HepG2 (cell line): ENCODE measurements around the gene MBD3. TPM values are rescaled to one million over a fixed set of nuclear protein-coding genes. Genes with fewer than 3 reads are reported as not detected.

Experiments used
- ATF3 ChIP-seq: sonication (generic); formaldehyde crosslinking; IDR thresholded peaks from 2 replicates; pipeline ENCODE4 v1.4.0; 2020; ENCODE audit warnings: missing genetic modification reagents
- ATF6 ChIP-seq: sonication (generic); formaldehyde crosslinking; conservative IDR thresholded peaks from 2 replicates; pipeline ENCODE4 v1.4.0; 2020; ENCODE audit warnings: missing genetic modification reagents
- ATF7-NPFF ChIP-seq: sonication (generic); formaldehyde crosslinking; IDR thresholded peaks from 2 replicates; pipeline ENCODE4 v1.8.1; 2023; ENCODE audit warnings: mild to moderate bottlenecking, low read depth, missing genetic modification reagents, moderate library complexity
- CEBPB ChIP-seq: IDR thresholded peaks from 2 replicates; pipeline ENCODE4 v1.6.1; 2011; ENCODE audit warnings: low read depth, low read length, improper control_type of control experiment, borderline replicate concordance
- ETV6 ChIP-seq: sonication (generic); formaldehyde crosslinking; conservative IDR thresholded peaks from 2 replicates; pipeline ENCODE4 v1.4.0; 2020; ENCODE audit warnings: missing genetic modification reagents
- FOSL1 ChIP-seq: sonication (generic); formaldehyde crosslinking; IDR thresholded peaks from 2 replicates; pipeline ENCODE4 v1.9.0; 2021; ENCODE audit warnings: missing genetic modification reagents, borderline replicate concordance
- KDM2A ChIP-seq: sonication (generic); formaldehyde crosslinking; IDR thresholded peaks from 2 replicates; pipeline ENCODE4 v1.4.0; 2020; ENCODE audit warnings: low read depth, missing genetic modification reagents, borderline replicate concordance
- KMT2A ChIP-seq: sonication (generic); formaldehyde crosslinking; IDR thresholded peaks from 2 replicates; pipeline ENCODE4 v1.4.0; 2020; ENCODE audit warnings: missing genetic modification reagents
- LRRFIP1 ChIP-seq: sonication (generic); formaldehyde crosslinking; conservative IDR thresholded peaks from 2 replicates; pipeline ENCODE4 v1.4.0; 2020; ENCODE audit warnings: missing genetic modification reagents
- NFE2L2 ChIP-seq: fragments of 150-350 bp; IDR thresholded peaks from 2 replicates; pipeline ENCODE4 v1.6.1; 2014; ENCODE audit warnings: low read length
- NFKB2 ChIP-seq: sonication (generic); formaldehyde crosslinking; IDR thresholded peaks from 2 replicates; pipeline ENCODE4 v1.4.0; 2020; ENCODE audit warnings: missing genetic modification reagents, borderline replicate concordance
- PCBP1 ChIP-seq: fragments of 200-400 bp; formaldehyde crosslinking; IDR thresholded peaks from 2 replicates; pipeline ENCODE4 v1.6.1; 2017; ENCODE audit warnings: mild to moderate bottlenecking, low read depth, low read length, borderline replicate concordance
- RELA ChIP-seq: sonication (generic); formaldehyde crosslinking; IDR thresholded peaks from 2 replicates; pipeline ENCODE4 v1.4.0; 2020; ENCODE audit warnings: missing genetic modification reagents
- SALL1 ChIP-seq: sonication (generic); formaldehyde crosslinking; IDR thresholded peaks from 2 replicates; pipeline ENCODE4 v1.8.0; 2022; ENCODE audit warnings: mild to moderate bottlenecking, missing genetic modification reagents
- SRF ChIP-seq: IDR thresholded peaks from 2 replicates; pipeline ENCODE4 v1.6.1; 2011; ENCODE audit warnings: mild to moderate bottlenecking, low read depth, low read length, moderate library complexity
- TOE1 ChIP-seq: sonication (generic); formaldehyde crosslinking; IDR thresholded peaks from 2 replicates; pipeline ENCODE4 v1.4.0; 2020; ENCODE audit warnings: mild to moderate bottlenecking, missing genetic modification reagents
- ZBTB33 ChIP-seq: sonication (generic); formaldehyde crosslinking; IDR thresholded peaks from 2 replicates; pipeline ENCODE4 v1.4.0; 2020; ENCODE audit warnings: missing genetic modification reagents
- ZFAT ChIP-seq: sonication (generic); formaldehyde crosslinking; conservative IDR thresholded peaks from 2 replicates; pipeline ENCODE4 v1.8.1; 2023; ENCODE audit warnings: missing genetic modification reagents, inconsistent platforms
- ZNF512 ChIP-seq: sonication (generic); formaldehyde crosslinking; IDR thresholded peaks from 2 replicates; pipeline ENCODE4 v1.4.0; 2020; ENCODE audit warnings: mild to moderate bottlenecking, missing genetic modification reagents
- ZNF777 ChIP-seq: sonication (generic); formaldehyde crosslinking; IDR thresholded peaks from 2 replicates; pipeline ENCODE4 v1.4.0; 2020; ENCODE audit warnings: missing genetic modification reagents
- ZSCAN29 ChIP-seq: sonication (generic); formaldehyde crosslinking; conservative IDR thresholded peaks from 2 replicates; pipeline ENCODE4 v1.4.0; 2020; ENCODE audit warnings: mild to moderate bottlenecking, missing genetic modification reagents
- polyA plus RNA-seq, 8 experiments: library from polyadenylated mRNA; depleted of rRNA in 3 of 8; stranded (reverse) in 7 of 8; unstranded in 1 of 8; fragments of >200 nt; fragmentation: Illumina TruSeq in 4 of 8; extraction: Trizol in 4 of 8; gene quantifications; 2 replicates each; pipeline versions ENCODE4 v1.2.1 to v1.2.3, GENCODE V29; 2011 to 2016; ENCODE audit warnings: low read depth in 4 of 8, missing spikeins in 1 of 8, mixed read lengths in 1 of 8; ENCODE audit not compliant: insufficient read depth in 1 of 8
- total RNA-seq, 5 experiments: library from RNA; depleted of rRNA; stranded (reverse); fragments of >200 nt; fragmentation: Illumina TruSeq; extraction: Trizol; gene quantifications; 2 replicates each; pipeline ENCODE4 v1.2.3, GENCODE V29; 2016; ENCODE audit warnings: low read depth in 1 of 5

The MBD3 gene
- total and polyA plus RNA-seq, 2 of the 13 experiments (the other 11 are each of a cell fraction or from before 2014, with no cell fraction given) = 21.2 to 76.9 TPM

GRCh38 chr19:1605236-1606137, 12.8 kb upstream of the MBD3 start, which contains the start of gene UQCR11 (continued):
- no peak for TF ChIP-seq CEBPB
- TF ChIP-seq ZFAT (CRISPR knock-in tag) = no peak
- TF ChIP-seq FOSL1 = no peak
- TF ChIP-seq NFKB2 (CRISPR knock-in tag) = peak; percentile 60; the same call in 1 of the 2 replicates
- TF ChIP-seq ZBTB33 = no peak; the same call in 1 of the 2 replicates
- no peak for TF ChIP-seq ETV6
- TF ChIP-seq SALL1 = peak; percentile 66
- TF ChIP-seq ZSCAN29 = peak; percentile 47; the same call in 1 of the 2 replicates
- TF ChIP-seq RELA (CRISPR knock-in tag) = no peak
- no peak; the same call in 1 of the 2 replicates for TF ChIP-seq TOE1 (CRISPR knock-in tag)
- TF ChIP-seq SRF = no peak
- no peak; the same call in 1 of the 2 replicates for TF ChIP-seq ATF3 (CRISPR knock-in tag)
- TF ChIP-seq KMT2A (CRISPR knock-in tag) = peak; percentile 65
- no peak for TF ChIP-seq PCBP1
- peak; percentile 73 for TF ChIP-seq KDM2A (CRISPR knock-in tag)
- TF ChIP-seq NFE2L2 = no peak
- no peak for TF ChIP-seq ZNF512 (CRISPR knock-in tag)
- TF ChIP-seq ATF6 (CRISPR knock-in tag) = 0 out of 2 replicates have a peak, but pooled peaks have one; percentile 39
- peak; percentile 60; the same call in 1 of the 2 replicates for TF ChIP-seq ZNF777 (CRISPR knock-in tag)
- TF ChIP-seq ATF7-NPFF = no peak; the same call in 1 of the 2 replicates
- TF ChIP-seq LRRFIP1 = 0 out of 2 replicates have a peak, but pooled peaks have one; percentile 42
